ENCODE measurements around the gene CENPB.
A peak's percentile ranks its signal among the peaks of the same experiment; 100 is the strongest.

The CENPB gene

GRCh38 chr20:3814928-3815495, 28.5 kb upstream of the CENPB start:
- Mint-ChIP-seq H3K4me1 (peaks cover 74% of the 10 kb centered on the region), H3K4me3 (no peak overlapping the region), H3K27ac (no peak overlapping the region)

GRCh38 chr20:3813848-3814581, 27.5 kb upstream of the CENPB start:
- peak; percentile 42 for DNase-seq
- peak; percentile 26 for ATAC-seq

More at GRCh38 chr20:3814928-3815495, 28.5 kb upstream of the CENPB start:
- Mint-ChIP-seq H3K36me3 (ENCODE audit: low read depth) (no peaks in the 10 kb centered on the region), H3K9me3 (no peaks in the 10 kb centered on the region), H3K27me3 (no peaks in the 10 kb centered on the region)
- DNase-seq (no peak), ATAC-seq (no peak)

DNA sequence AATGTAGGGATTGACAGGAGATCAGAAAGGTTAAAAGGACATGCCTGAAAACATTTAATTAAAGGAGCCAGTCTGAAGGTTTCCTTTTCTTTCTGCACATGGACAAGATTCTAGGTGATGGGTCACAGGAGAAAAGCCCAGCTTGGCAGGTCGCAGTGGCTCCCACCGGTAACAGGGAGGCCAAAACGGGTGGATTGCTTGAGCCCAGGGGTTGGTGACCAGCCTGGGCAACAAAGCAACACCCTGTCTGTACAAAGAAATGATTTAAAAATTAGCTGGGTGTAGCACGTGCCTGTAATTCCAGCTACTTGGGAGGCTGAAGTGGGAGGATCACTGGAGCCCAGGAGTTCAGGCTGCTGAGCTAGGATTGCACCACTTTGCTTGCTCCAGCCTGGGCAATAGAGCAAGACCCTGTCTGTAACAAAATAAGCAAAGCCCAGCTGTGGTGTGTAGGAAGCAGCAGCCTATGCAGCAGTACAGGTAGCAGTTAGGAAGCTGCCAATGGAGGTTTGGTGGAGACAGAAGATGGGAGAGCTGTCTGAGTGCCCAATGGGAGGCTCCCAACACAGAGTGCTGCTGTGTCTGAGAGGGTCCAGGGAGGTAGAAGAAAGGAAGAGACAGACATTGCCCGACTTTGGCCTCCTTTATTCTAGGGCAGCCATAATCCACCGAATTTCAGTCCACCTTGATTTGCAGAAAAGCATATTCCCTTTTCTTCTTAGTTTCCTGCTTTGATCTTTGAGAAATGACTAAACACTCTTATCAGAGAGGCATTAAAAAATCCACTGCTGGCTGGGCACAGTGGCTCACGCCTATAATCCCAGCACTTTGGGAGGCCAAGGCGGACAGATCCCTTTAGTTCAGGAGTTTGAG, 26.7 kb upstream of the CENPB start:
- Mint-ChIP-seq H3K27ac (peak overlapping the region; percentile 50), H3K9me3 (no peaks in the 10 kb centered on the region), H3K36me3 (ENCODE audit: low read depth) (no peaks in the 10 kb centered on the region), H3K4me1 (peaks cover 67% of the 10 kb centered on the region), H3K27me3 (no peaks in the 10 kb centered on the region), H3K4me3 (no peak overlapping the region)
- DNase-seq = no peak
- ATAC-seq = no peak

More at GRCh38 chr20:3813848-3814581, 27.5 kb upstream of the CENPB start:
- Mint-ChIP-seq H3K36me3 (ENCODE audit: low read depth) (no peaks in the 10 kb centered on the region), H3K4me1 (peaks cover 66% of the 10 kb centered on the region), H3K4me3 (no peak overlapping the region), H3K27me3 (no peaks in the 10 kb centered on the region), H3K9me3 (no peaks in the 10 kb centered on the region), H3K27ac (peak overlapping the region; percentile 50)

DNA sequence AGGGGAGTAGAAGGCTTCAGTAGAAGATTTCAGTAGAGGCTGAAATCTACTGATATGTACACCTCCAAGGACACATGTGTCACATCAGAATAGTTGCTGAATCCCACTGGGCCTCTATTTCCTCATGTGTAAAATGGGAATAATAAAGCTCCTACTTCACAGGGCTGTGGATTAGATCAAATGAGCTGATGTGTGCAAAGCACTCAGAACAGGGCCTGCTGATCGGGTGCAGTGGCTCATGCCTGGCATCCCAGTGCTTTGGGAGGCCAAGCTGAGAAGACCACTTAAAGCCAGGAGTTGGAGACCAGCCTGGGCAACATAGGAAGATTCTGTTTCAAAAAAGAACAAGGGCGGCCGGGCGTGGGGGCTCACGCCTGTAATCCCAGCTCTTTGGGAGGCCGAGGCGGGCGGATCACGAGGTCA, 25.7 kb upstream of the CENPB start:
- H3K27me3 Mint-ChIP-seq = no peaks in the 10 kb centered on the region
- H3K27ac Mint-ChIP-seq = peak overlapping the region; percentile 95
- H3K4me3 Mint-ChIP-seq = no peak overlapping the region
- no peak for ATAC-seq
- no peak for DNase-seq
- no peaks in the 10 kb centered on the region for H3K9me3 Mint-ChIP-seq
- peaks cover 74% of the 10 kb centered on the region for H3K4me1 Mint-ChIP-seq
- no peaks in the 10 kb centered on the region for H3K36me3 Mint-ChIP-seq (ENCODE audit: low read depth)

DNA sequence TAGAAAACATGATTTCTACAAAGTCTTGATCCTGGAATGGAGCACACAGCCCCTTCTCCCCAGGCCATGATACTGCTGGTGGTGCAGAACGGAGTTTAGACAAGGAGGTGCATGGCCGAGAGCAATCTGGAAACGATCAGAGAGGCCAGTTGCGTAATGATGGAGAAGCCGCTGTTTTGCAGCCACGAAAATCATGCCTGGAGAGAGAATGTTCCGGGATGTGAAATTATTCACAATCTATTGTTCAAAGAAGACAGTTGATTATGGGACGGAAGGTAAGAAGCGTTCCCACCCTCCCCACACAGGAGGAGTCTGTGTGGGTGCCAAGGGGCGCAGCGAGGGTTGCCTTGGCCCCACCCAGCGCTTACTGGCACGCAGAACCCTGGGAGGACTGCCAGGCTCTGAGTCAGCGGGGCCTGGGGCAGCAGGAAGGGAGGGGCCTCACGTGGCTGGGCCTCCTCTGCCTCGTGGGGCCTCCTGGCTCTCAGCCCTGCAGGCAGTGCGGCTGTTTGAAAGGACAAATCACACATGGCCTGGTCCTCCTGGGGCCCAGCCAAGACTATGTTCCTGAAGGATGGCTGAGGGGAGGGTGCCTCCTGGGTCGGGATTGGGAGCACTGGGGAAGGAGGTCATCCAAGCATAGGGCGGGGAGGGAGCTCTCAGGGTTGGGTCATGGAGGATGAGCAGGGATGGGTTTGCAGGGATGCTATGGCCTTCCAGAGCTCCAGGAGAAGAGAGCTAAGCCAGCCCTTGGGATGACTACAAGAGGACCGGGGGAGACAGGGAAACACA, 25.1 kb upstream of the CENPB start:
- peaks cover 79% of the 10 kb centered on the region for H3K4me1 Mint-ChIP-seq
- ATAC-seq (peak; percentile 90), DNase-seq (peak; percentile 89)
- H3K36me3 Mint-ChIP-seq (ENCODE audit: low read depth) = no peaks in the 10 kb centered on the region
- H3K27ac Mint-ChIP-seq = peak overlapping the region; percentile 95
- H3K9me3 Mint-ChIP-seq = no peaks in the 10 kb centered on the region
- no peaks in the 10 kb centered on the region for H3K27me3 Mint-ChIP-seq
- peak overlapping the region; percentile 71 for H3K4me3 Mint-ChIP-seq

DNA sequence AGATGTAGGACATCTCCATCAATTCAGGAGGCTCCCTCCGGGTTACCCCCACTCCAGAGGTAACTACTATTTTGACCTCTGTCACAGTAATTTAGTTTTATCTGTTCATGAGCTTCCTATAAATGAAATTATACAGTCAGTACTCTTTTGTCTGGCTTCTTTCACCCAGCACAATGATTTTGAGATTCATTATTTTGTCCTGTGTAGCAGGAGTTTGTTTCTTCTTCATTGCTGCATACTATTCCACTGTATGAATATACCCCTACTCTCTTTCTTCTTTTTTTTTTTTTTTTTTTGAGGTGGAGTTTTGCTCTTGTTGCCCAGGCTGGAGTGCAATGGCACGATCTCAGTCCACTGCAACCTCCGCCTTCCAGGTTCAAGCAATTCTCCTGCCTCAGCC, 22.0 kb upstream of the CENPB start:
- no peaks in the 10 kb centered on the region for H3K9me3 Mint-ChIP-seq
- H3K4me3 Mint-ChIP-seq = no peak overlapping the region
- H3K27ac Mint-ChIP-seq = no peak overlapping the region
- H3K27me3 Mint-ChIP-seq = no peaks in the 10 kb centered on the region
- DNase-seq = no peak
- ATAC-seq = no peak
- H3K4me1 Mint-ChIP-seq = peaks cover 64% of the 10 kb centered on the region
- peaks cover 20% of the 10 kb centered on the region for H3K36me3 Mint-ChIP-seq (ENCODE audit: low read depth)

GRCh38 chr20:3804781-3805180, 18.2 kb upstream of the CENPB start:
- DNase-seq (no peak), ATAC-seq (no peak)
- Mint-ChIP-seq H3K4me1 (peaks cover 50% of the 10 kb centered on the region), H3K9me3 (no peaks in the 10 kb centered on the region), H3K27me3 (no peaks in the 10 kb centered on the region), H3K4me3 (no peak overlapping the region), H3K27ac (no peak overlapping the region), H3K36me3 (ENCODE audit: low read depth) (peaks cover 31% of the 10 kb centered on the region)

DNA sequence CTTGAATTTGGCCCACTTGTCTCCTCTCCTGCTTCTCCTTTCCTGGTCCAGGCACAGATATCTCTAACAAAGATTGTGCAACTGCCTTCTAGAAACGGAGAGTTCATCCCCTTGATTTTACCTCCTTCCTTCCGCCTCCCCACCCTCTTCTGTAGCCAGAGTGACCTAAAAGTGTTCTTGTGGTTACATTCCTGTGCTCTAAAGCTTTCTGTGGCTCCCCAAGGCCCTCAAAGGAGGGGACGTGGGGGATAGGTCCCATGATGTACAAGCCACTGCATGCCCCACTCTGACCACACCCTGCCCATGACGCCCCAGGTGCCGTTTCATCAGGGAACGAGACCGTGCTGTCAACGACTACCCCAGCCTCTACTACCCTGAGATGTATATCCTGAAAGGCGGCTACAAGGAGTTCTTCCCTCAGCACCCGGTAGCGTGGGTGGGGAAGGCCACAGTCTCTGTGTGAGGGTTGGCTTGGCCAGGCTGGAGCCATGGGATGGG, 17.8 kb upstream of the CENPB start:
- Mint-ChIP-seq H3K27ac (no peak overlapping the region), H3K27me3 (no peaks in the 10 kb centered on the region), H3K36me3 (ENCODE audit: low read depth) (peaks cover 31% of the 10 kb centered on the region), H3K4me3 (no peak overlapping the region), H3K4me1 (peaks cover 55% of the 10 kb centered on the region), H3K9me3 (no peaks in the 10 kb centered on the region)
- ATAC-seq (no peak), DNase-seq (no peak)

- H3K4me3 Mint-ChIP-seq = no peak overlapping the region
- H3K27ac Mint-ChIP-seq = no peak overlapping the region
- no peaks in the 10 kb centered on the region for H3K9me3 Mint-ChIP-seq
- no peaks in the 10 kb centered on the region for H3K27me3 Mint-ChIP-seq
- H3K36me3 Mint-ChIP-seq (ENCODE audit: low read depth) = peaks cover 32% of the 10 kb centered on the region
- ATAC-seq = no peak
- peaks cover 59% of the 10 kb centered on the region for H3K4me1 Mint-ChIP-seq
- no peak for DNase-seq
Observed at GRCh38 chr20:3803854-3804253, 17.3 kb upstream of the CENPB start.

- H3K36me3 Mint-ChIP-seq (ENCODE audit: low read depth) = peaks cover 38% of the 10 kb centered on the region
- no peaks in the 10 kb centered on the region for H3K9me3 Mint-ChIP-seq
- ATAC-seq (no peak), DNase-seq (no peak)
- peaks cover 61% of the 10 kb centered on the region for H3K4me1 Mint-ChIP-seq
- no peak overlapping the region for H3K27ac Mint-ChIP-seq
- H3K27me3 Mint-ChIP-seq = no peaks in the 10 kb centered on the region
- no peak overlapping the region for H3K4me3 Mint-ChIP-seq
Observed at GRCh38 chr20:3803289-3803688, 16.7 kb upstream of the CENPB start.

- Mint-ChIP-seq H3K27ac (peak overlapping the region; percentile 65), H3K4me1 (peaks cover 63% of the 10 kb centered on the region), H3K9me3 (no peaks in the 10 kb centered on the region), H3K4me3 (no peak overlapping the region), H3K36me3 (ENCODE audit: low read depth) (peaks cover 43% of the 10 kb centered on the region), H3K27me3 (no peaks in the 10 kb centered on the region)
- DNase-seq (no peak), ATAC-seq (no peak)
Observed at GRCh38 chr20:3802524-3803239, 16.1 kb upstream of the CENPB start.

DNA sequence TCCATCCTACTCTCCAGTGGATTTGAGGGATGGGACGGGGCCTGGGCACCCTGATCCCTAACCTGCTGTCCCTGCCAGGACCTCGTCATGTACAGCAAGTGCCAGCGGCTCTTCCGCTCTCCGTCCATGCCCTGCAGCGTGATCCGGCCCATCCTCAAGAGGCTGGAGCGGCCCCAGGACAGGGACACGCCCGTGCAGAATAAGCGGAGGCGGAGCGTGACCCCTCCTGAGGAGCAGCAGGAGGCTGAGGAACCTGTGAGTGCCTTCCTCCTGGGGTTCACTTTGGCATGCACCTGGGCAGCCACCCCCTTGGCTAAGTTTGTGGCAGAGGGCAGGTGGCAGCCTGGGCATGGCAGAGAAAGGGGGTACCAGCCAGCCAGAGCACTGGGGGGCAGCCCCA, 15.3 kb upstream of the CENPB start:
- DNase-seq (no peak), ATAC-seq (no peak)
- Mint-ChIP-seq H3K9me3 (no peaks in the 10 kb centered on the region), H3K27ac (no peak overlapping the region), H3K36me3 (ENCODE audit: low read depth) (peaks cover 45% of the 10 kb centered on the region), H3K27me3 (no peaks in the 10 kb centered on the region), H3K4me1 (peaks cover 63% of the 10 kb centered on the region), H3K4me3 (no peak overlapping the region)

- DNase-seq = no peak
- no peak for ATAC-seq
- H3K27me3 Mint-ChIP-seq = no peaks in the 10 kb centered on the region
- no peak overlapping the region for H3K27ac Mint-ChIP-seq
- H3K4me3 Mint-ChIP-seq = no peak overlapping the region
- H3K9me3 Mint-ChIP-seq = no peaks in the 10 kb centered on the region
- peaks cover 44% of the 10 kb centered on the region for H3K36me3 Mint-ChIP-seq (ENCODE audit: low read depth)
- H3K4me1 Mint-ChIP-seq = peaks cover 63% of the 10 kb centered on the region
Observed at GRCh38 chr20:3801299-3801698, 14.8 kb upstream of the CENPB start.

Measured in activated naive CD8-positive, alpha-beta T cell treated with anti-CD3 and anti-CD28 coated beads, Interleukin-2, amount 50 U/mL, for 24 hours (primary cell).